HG02840 (cell line): ENCODE data around the gene CYFIP1.
A peak's percentile ranks its signal among the peaks of the same experiment; 100 is the strongest.

Experiments
- ATAC-seq: cut with Tn5 transposase; IDR thresholded peaks from one replicate; pipeline ENCODE4 v1.9.1; 2021; ENCODE audit warnings: mild to moderate bottlenecking, moderate library complexity, moderate number of reproducible peaks; ENCODE audit not compliant: unreplicated experiment, low FRiP score

Gene CYFIP1

GRCh38 chr15:22874256-22874655 lies 105.9 kb downstream of the CYFIP1 start:
- ATAC-seq = no peak

GRCh38 chr15:22873841-22874240 lies 106.3 kb downstream of the CYFIP1 start:
- no peak for ATAC-seq

GRCh38 chr15:22872936-22873701 lies 107.0 kb downstream of the CYFIP1 start:
- ATAC-seq = no peak

- no peak for ATAC-seq
Measured at GRCh38 chr15:22871481-22872086, 108.6 kb downstream of the CYFIP1 start.

- ATAC-seq = no peak
Measured at GRCh38 chr15:22870865-22871264, 109.3 kb downstream of the CYFIP1 start.

- ATAC-seq = no peak
Measured at GRCh38 chr15:22869856-22870255, 110.3 kb downstream of the CYFIP1 start.

- no peak for ATAC-seq
Measured at GRCh38 chr15:22868928-22869327, 111.2 kb downstream of the CYFIP1 start.

- ATAC-seq = no peak
Measured at GRCh38 chr15:22868495-22868894, 111.7 kb downstream of the CYFIP1 start.

GRCh38 chr15:22867886-22868285 lies 112.3 kb downstream of the CYFIP1 start:
- no peak for ATAC-seq

- no peak for ATAC-seq
Measured at GRCh38 chr15:22866079-22866478, 114.1 kb downstream of the CYFIP1 start.

- ATAC-seq = no peak
Measured at GRCh38 chr15:22863356-22863755, 116.8 kb downstream of the CYFIP1 start.

- ATAC-seq = no peak
Measured at GRCh38 chr15:22861161-22861560, 119.0 kb downstream of the CYFIP1 start.

- ATAC-seq = no peak
Measured at GRCh38 chr15:22856659-22857058, 123.5 kb downstream of the CYFIP1 start.

GRCh38 chr15:22855791-22856190 lies 124.4 kb downstream of the CYFIP1 start:
- no peak for ATAC-seq

- no peak for ATAC-seq
Measured at GRCh38 chr15:22851513-22851912, 128.7 kb downstream of the CYFIP1 start.

- ATAC-seq = no peak
Measured at GRCh38 chr15:22850055-22850454, 130.1 kb downstream of the CYFIP1 start.

GRCh38 chr15:22846073-22846472 lies 134.1 kb downstream of the CYFIP1 start:
- ATAC-seq = no peak

- no peak for ATAC-seq
Measured at GRCh38 chr15:22845289-22845900, 134.8 kb downstream of the CYFIP1 start.

- ATAC-seq = no peak
Measured at GRCh38 chr15:22844421-22845288, 135.5 kb downstream of the CYFIP1 start.

GRCh38 chr15:22839046-22839695 lies 141.0 kb downstream of the CYFIP1 start:
- ATAC-seq = peak; percentile 0
